Measurements from ENCODE around the gene STC2. TPM values are rescaled to one million over a fixed set of nuclear protein-coding genes. Genes with fewer than 3 reads are reported as not detected.

The STC2 gene
- total and polyA plus RNA-seq, 10 donors, result 0.80 to 71.6 (median 16.8) TPM

GRCh38 chr5:173316339-173317020 is 11.7 kb downstream of the STC2 start:
- DNase-seq, result no peak
- Histone ChIP-seq H3K27ac (peak overlapping the region in 4 of 8 donors; percentile 52 to 60 (median 57)), H3K4me1 (peaks cover 0 to 33% (median 2%) of the 10 kb centered on the region in 6 donors)

GRCh38 chr5:173315495-173316338 is 12.5 kb downstream of the STC2 start:
- H3K27me3 ChIP-seq (replicated peaks in 1 of 7), result peaks cover 0 to 84% (median 15%) of the 10 kb centered on the region in 7 donors
- TF ChIP-seq POLR2AphosphoS5 (IDR thresholded peaks at IDR 0.05) (peak in 2 of 3 donors; percentile 13 to 61), CTCF (IDR thresholded peaks at IDR 0.05 in 8 of 11, conservative IDR thresholded peaks at IDR 0.05 in 3 of 11) (no peak)
- no peaks in the 10 kb centered on the region for H3K9me3 ChIP-seq
- H3K36me3 ChIP-seq, result peaks cover 0 to 4% (median 0%) of the 10 kb centered on the region in 6 donors
- H3K27ac ChIP-seq, result peak overlapping the region in 5 of 8 donors; percentile 44 to 60 (median 55)
- DNase-seq, result peak; percentile 46
- intact Hi-C loops (cut with DNase I; ENCODE audit: low total_unique reads), result no loop called here
- H3K4me1 ChIP-seq, result peaks cover 0 to 27% (median 2%) of the 10 kb centered on the region in 6 donors
- WGBS, 5 donors, result 50 to 60% (median 57%) methylated on average over 20 to 21 of the region's 21 CpGs
- H3K4me3 ChIP-seq, result no peak overlapping the region

More at GRCh38 chr5:173316339-173317020, 11.7 kb downstream of the STC2 start:
- intact Hi-C loops (cut with DNase I; ENCODE audit: low total_unique reads), result no loop called here
- Histone ChIP-seq H3K27me3 (replicated peaks in 1 of 7) (peaks cover 0 to 85% (median 15%) of the 10 kb centered on the region in 7 donors), H3K36me3 (peaks cover 0 to 4% (median 0%) of the 10 kb centered on the region in 6 donors), H3K4me3 (no peak overlapping the region), H3K9me3 (no peaks in the 10 kb centered on the region)
- TF ChIP-seq POLR2AphosphoS5 (IDR thresholded peaks at IDR 0.05) (no peak), CTCF (IDR thresholded peaks at IDR 0.05 in 8 of 11, conservative IDR thresholded peaks at IDR 0.05 in 3 of 11) (no peak), POLR2A (IDR thresholded peaks at IDR 0.05) (no peak)
- 59 to 76% (median 69%) methylated on average over 6 of the region's 6 CpGs for WGBS, 5 donors

DNA sequence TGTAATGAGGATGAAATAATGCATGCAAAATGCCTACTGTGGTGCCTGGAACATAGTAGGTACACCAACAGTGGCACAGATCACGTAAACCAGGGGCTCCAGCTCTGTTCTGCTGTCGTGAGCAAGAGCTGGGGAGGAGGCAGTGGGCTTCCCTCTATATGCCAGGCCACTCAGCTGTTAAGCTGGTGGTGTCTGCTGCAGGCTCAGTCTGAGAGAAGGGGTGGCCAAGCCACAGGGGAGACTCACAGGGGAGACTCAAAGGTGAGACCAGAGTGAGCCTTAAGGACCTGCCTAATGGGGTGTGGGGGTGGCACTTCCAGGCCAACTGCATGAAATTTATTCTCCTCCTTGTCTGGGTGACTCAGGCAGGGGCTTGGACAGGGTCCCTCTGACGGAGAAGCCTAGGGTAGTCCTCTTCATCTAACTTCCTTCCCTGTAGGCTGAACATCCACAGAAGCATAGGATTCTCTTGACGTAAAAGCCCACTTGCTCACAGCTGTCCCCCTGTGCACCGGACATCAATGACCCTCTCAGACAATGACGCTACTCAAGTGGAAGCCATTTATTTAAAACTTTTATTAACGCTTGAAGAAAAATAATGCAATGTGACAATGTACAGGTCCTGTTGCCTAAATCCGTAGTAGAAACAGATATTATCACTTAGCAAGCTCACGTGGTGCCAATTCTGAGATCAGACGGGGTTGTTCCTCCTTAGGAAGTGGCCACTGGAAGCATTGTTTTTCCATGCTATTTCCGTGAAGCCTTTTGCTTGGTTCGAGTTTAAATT is 13.9 kb downstream of the STC2 start:
- H3K4me1 ChIP-seq, result peaks cover 0 to 22% (median 6%) of the 10 kb centered on the region in 6 donors
- 50 to 56% (median 52%) methylated on average over 12 of the region's 12 CpGs for WGBS, 5 donors
- H3K27me3 ChIP-seq (replicated peaks in 1 of 7), result peaks cover 0 to 85% (median 15%) of the 10 kb centered on the region in 7 donors
- intact Hi-C loops (cut with DNase I; ENCODE audit: low total_unique reads), result no loop called here
- no peak overlapping the region for H3K4me3 ChIP-seq
- H3K9me3 ChIP-seq, result no peaks in the 10 kb centered on the region
- DNase-seq, result peak; percentile 25
- peaks cover 0 to 4% (median 0%) of the 10 kb centered on the region in 6 donors for H3K36me3 ChIP-seq
- TF ChIP-seq CTCF (IDR thresholded peaks at IDR 0.05 in 8 of 11, conservative IDR thresholded peaks at IDR 0.05 in 3 of 11), result no peak
- no peak for TF ChIP-seq POLR2A (IDR thresholded peaks at IDR 0.05)
- no peak for TF ChIP-seq POLR2AphosphoS5 (IDR thresholded peaks at IDR 0.05)
- peak overlapping the region in 1 of 8 donors; percentile 75 for H3K27ac ChIP-seq
